B cell (primary cell): ENCODE results near the gene GMPPA. TPM values are rescaled to one million over a fixed set of nuclear protein-coding genes. Genes with fewer than 3 reads are reported as not detected.
A peak's percentile ranks its signal among the peaks of the same experiment; 100 is the strongest.

Source experiments
- ATAC-seq: fragments of 200-7000 bp; cut with Tn5 transposase; one replicate; pipeline ENCODE4 v1.10.0; 2021; ENCODE audit warnings: low read depth, mild to moderate bottlenecking, moderate number of reproducible peaks, moderate library complexity
- CTCF ChIA-PET: fragments of 350-600 bp; sonication (Branson Sonifier 250); formaldehyde crosslinking; loops from one replicate; lab custom pipeline; 2021; ENCODE audit warnings: antibody characterized with exemption, inconsistent platforms; lab: Charles Lee
- POLR2A ChIA-PET: fragments of 350-600 bp; sonication (Branson Sonifier 250); formaldehyde crosslinking; loops from one replicate; lab custom pipeline; 2021; ENCODE audit warnings: antibody characterized with exemption; lab: Charles Lee
- DNase-seq: peaks from one replicate; pipeline ENCODE4 v3.0.0; 2013
- H2AFZ ChIP-seq: 2 replicates; pipeline ENCODE4 v1.6.1; 2012; ENCODE audit warnings: mild to moderate bottlenecking, low read depth, low read length; ENCODE audit not compliant: insufficient read depth, poor library complexity, severe bottlenecking
- H3K27ac ChIP-seq, 2 donors: 1 replicate in 1 of 2; 2 replicates in 1 of 2; pipeline ENCODE4 v1.5.1; 2012 to 2013; ENCODE audit warnings: low read length in 2 of 2, mild to moderate bottlenecking in 2 of 2, moderate library complexity in 1 of 2
- H3K27me3 ChIP-seq, 4 experiments: fragments of 200-600 bp in 1 of 4; sonication (generic) in 1 of 4; replicated peaks in 1 of 4; 1 replicate in 2 of 4; 2 replicates in 2 of 4; pipeline versions ENCODE4 v1.6.1 to v1.7.0; 2013 to 2016; ENCODE audit warnings: low read length in 3 of 4, mild to moderate bottlenecking in 2 of 4, mixed read lengths in 1 of 4, moderate library complexity in 1 of 4; ENCODE audit not compliant: insufficient read depth in 4 of 4, control insufficient read depth in 3 of 4; ENCODE audit errors: control extremely low read depth in 1 of 4
- H3K36me3 ChIP-seq, 2 experiments: replicated peaks in 1 of 2; 1 replicate in 1 of 2; 2 replicates in 1 of 2; pipeline versions ENCODE4 v1.6.1 to v1.7.1; 2013; ENCODE audit warnings: low read length in 1 of 2; ENCODE audit not compliant: insufficient read depth in 2 of 2, control insufficient read depth in 1 of 2; ENCODE audit errors: control extremely low read depth in 1 of 2, extremely low read depth in 1 of 2
- H3K4me1 ChIP-seq, 2 donors: fragments of 200-600 bp in 1 of 2; sonication (generic) in 1 of 2; 1 replicate in 1 of 2; 2 replicates in 1 of 2; pipeline versions ENCODE4 v1.5.1 to v1.6.1; 2013 to 2017; ENCODE audit warnings: low read length in 2 of 2; ENCODE audit not compliant: control insufficient read depth in 2 of 2, insufficient read depth in 2 of 2
- H3K4me2 ChIP-seq: replicated peaks from 2 replicates; pipeline ENCODE3; 2012; ENCODE audit warnings: mild to moderate bottlenecking, low read depth, low read length; ENCODE audit not compliant: poor library complexity, severe bottlenecking
- H3K4me3 ChIP-seq, 5 experiments: fragments of 200-600 bp in 1 of 5; sonication (generic) in 1 of 5; 1 replicate in 3 of 5; 2 replicates in 2 of 5; pipeline versions ENCODE4 v1.5.1 to v1.7.0; 2011 to 2016; ENCODE audit warnings: low read length in 4 of 5, mild to moderate bottlenecking in 4 of 5, low read depth in 2 of 5, control low read depth in 1 of 5, moderate library complexity in 1 of 5; ENCODE audit not compliant: insufficient read depth in 1 of 5; ENCODE audit errors: control extremely low read depth in 1 of 5, extremely low read depth in 1 of 5
- H3K79me2 ChIP-seq: fragments of 200-600 bp; sonication (generic); one replicate; pipeline ENCODE4 v1.6.0; 2016; ENCODE audit warnings: low read length; ENCODE audit not compliant: control insufficient read depth, insufficient read depth
- H3K9ac ChIP-seq: fragments of 200-600 bp; sonication (generic); 2 replicates; pipeline ENCODE4 v1.6.1; 2017; ENCODE audit warnings: mild to moderate bottlenecking, low read length, moderate library complexity
- H3K9me3 ChIP-seq, 3 donors: one replicate each; pipeline versions ENCODE4 v1.6.1 to v1.7.1; 2013; ENCODE audit warnings: low read length in 2 of 3; ENCODE audit not compliant: control insufficient read depth in 2 of 3, insufficient read depth in 1 of 3; ENCODE audit errors: control extremely low read depth in 1 of 3
- H4K20me1 ChIP-seq: 2 replicates; pipeline ENCODE4 v1.6.0; 2012; ENCODE audit warnings: mild to moderate bottlenecking, low read length; ENCODE audit not compliant: insufficient read depth, control insufficient read depth, poor library complexity, severe bottlenecking
- H3K27ac Mint-ChIP-seq: one replicate; pipeline ENCODE4 v1.8.0; 2021; ENCODE audit warnings: mixed read lengths
- H3K27me3 Mint-ChIP-seq: one replicate; pipeline ENCODE4 v1.8.0; 2021; ENCODE audit warnings: mixed read lengths
- H3K4me1 Mint-ChIP-seq: one replicate; pipeline ENCODE4 v1.8.0; 2021; ENCODE audit warnings: mixed read lengths
- H3K4me3 Mint-ChIP-seq: one replicate; pipeline ENCODE4 v1.8.0; 2021; ENCODE audit warnings: mixed read lengths
- H3K9me3 Mint-ChIP-seq: one replicate; pipeline ENCODE4 v1.8.0; 2022; ENCODE audit warnings: mixed read lengths; ENCODE audit not compliant: insufficient read depth
- CTCF ChIP-seq: fragments of 200-600 bp; IDR thresholded peaks from one replicate; pipeline ENCODE4 v1.8.0; 2022; ENCODE audit warnings: antibody characterized with exemption, mild to moderate bottlenecking
- EZH2 ChIP-seq: IDR thresholded peaks from 2 replicates; pipeline ENCODE4 v1.6.1; 2012; ENCODE audit warnings: borderline replicate concordance, low read depth, mild to moderate bottlenecking, moderate library complexity, low read length; ENCODE audit not compliant: insufficient read depth, poor library complexity, severe bottlenecking
- WGBS: methylation state at CpG from one replicate; pipeline ENCODE4 v1.1.5; 2013; ENCODE audit warnings: missing lambda C conversion rate; ENCODE audit not compliant: insufficient coverage; 5-methylcytosine and 5-hydroxymethylcytosine counted together
- intact Hi-C: fragments of 100-400 bp; cut with micrococcal nuclease; formaldehyde crosslinking; loops from one replicate; pipeline ENCODE4 v1.10.0; 2022
- polyA plus RNA-seq: library from polyadenylated mRNA; depleted of rRNA; stranded (reverse); fragments of >200 nt; gene quantifications from 2 replicates; pipeline ENCODE4 v1.2.3, GENCODE V29; 2012
- total RNA-seq, 2 donors: library from RNA; stranded (reverse); fragments of 120-200 nt in 1 of 2; gene quantifications; 1 replicate in 1 of 2; 2 replicates in 1 of 2; pipeline versions ENCODE4 v1.2.3 to v1.2.4, GENCODE V29; 2013 to 2022

GMPPA gene
- total and polyA plus RNA-seq, 2 donors (not counting 1 experiment from before 2014, with no cell fraction given), result 27.8 to 67.9 TPM

DNA sequence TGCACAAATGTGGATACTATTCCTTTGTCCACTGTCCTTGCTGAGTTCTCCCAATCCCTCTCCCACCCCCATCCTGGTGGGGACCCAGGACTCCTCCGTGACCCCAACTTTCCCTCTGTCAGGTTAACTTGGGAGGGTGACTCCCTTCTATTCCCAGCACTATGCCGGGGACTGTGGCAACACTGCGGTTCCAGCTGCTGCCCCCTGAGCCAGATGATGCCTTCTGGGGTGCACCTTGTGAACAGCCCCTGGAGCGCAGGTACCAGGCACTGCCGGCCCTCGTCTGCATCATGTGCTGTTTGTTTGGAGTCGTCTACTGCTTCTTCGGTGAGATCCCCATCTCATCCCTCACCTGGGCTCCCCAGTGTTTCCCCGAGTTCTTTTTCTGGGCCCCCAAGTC, 45.9 kb downstream of the GMPPA start:
- ChIA-PET POLR2A (no interaction called here), CTCF (interaction anchor here (1.4 to 1.5 kb wide), 2 partner anchors 53 to 145 kb away, joined by 3 to 4 read pairs; partner anchors contain the start of gene STK11IP)
- Histone ChIP-seq H3K4me2 (peak overlapping the region; percentile 98), H3K27ac (no peak overlapping the region), H3K79me2 (no peaks in the 10 kb centered on the region), H4K20me1 (no peaks in the 10 kb centered on the region), H3K4me1 (peaks cover 29 to 31% of the 10 kb centered on the region in 2 donors), H3K9me3 (peaks cover 0 to 28% (median 0%) of the 10 kb centered on the region in 3 donors), H2AFZ (no peak overlapping the region), H3K36me3 (no peaks in the 10 kb centered on the region), H3K4me3 (peak overlapping the region in 2 of 5 experiments; percentile 63 to 78), H3K9ac (no peak overlapping the region), H3K27me3 (peaks cover 0 to 82% (median 21%) of the 10 kb centered on the region in 4 experiments)
- intact Hi-C loops, result loop anchor here (1.0 kb wide), 1 partner anchor 8 kb away; no protein-coding TSS in a partner anchor
- H3K9me3 Mint-ChIP-seq, result no peaks in the 10 kb centered on the region
- no peak for DNase-seq
- peak overlapping the region; percentile 50 for H3K27ac Mint-ChIP-seq
- H3K4me1 Mint-ChIP-seq, result peaks cover 24% of the 10 kb centered on the region
- H3K27me3 Mint-ChIP-seq, result peaks cover 48% of the 10 kb centered on the region
- TF ChIP-seq CTCF, result no peak
- TF ChIP-seq EZH2, result no peak
- WGBS, result 33% methylated on average over 6 of the region's 9 CpGs
- no peak for ATAC-seq
- peak overlapping the region; percentile 83 for H3K4me3 Mint-ChIP-seq

- H3K9me3 Mint-ChIP-seq, result no peaks in the 10 kb centered on the region
- no peak overlapping the region for H3K27ac Mint-ChIP-seq
- no CpG with 5 or more reads among the region's 3 CpGs for WGBS
- DNase-seq (no peak), ATAC-seq (no peak)
- ChIA-PET CTCF (interaction anchor here (1.4 to 1.5 kb wide), 2 partner anchors 52 to 144 kb away, joined by 3 to 4 read pairs; partner anchors contain the start of gene STK11IP), POLR2A (no interaction called here)
- peak overlapping the region; percentile 83 for H3K4me3 Mint-ChIP-seq
- no peak overlapping the region for H3K4me2 ChIP-seq
- H3K4me1 Mint-ChIP-seq, result peaks cover 24% of the 10 kb centered on the region
- H4K20me1 ChIP-seq, result no peaks in the 10 kb centered on the region
- H3K27me3 ChIP-seq, result peaks cover 0 to 83% (median 21%) of the 10 kb centered on the region in 4 experiments
- H3K9me3 ChIP-seq, result peaks cover 0 to 30% (median 0%) of the 10 kb centered on the region in 3 donors
- no peak overlapping the region for H3K27ac ChIP-seq
- H2AFZ ChIP-seq, result no peak overlapping the region
- H3K36me3 ChIP-seq, result no peaks in the 10 kb centered on the region
- TF ChIP-seq CTCF, result no peak
- no peak for TF ChIP-seq EZH2
- intact Hi-C loops, result no loop called here
- no peak overlapping the region for H3K9ac ChIP-seq
- peaks cover 29 to 31% of the 10 kb centered on the region in 2 donors for H3K4me1 ChIP-seq
- no peaks in the 10 kb centered on the region for H3K79me2 ChIP-seq
- peaks cover 51% of the 10 kb centered on the region for H3K27me3 Mint-ChIP-seq
- no peak overlapping the region for H3K4me3 ChIP-seq
Measured at GRCh38 chr2:219545295-219545942, 46.7 kb downstream of the GMPPA start.
